Loucy (cell line): Measurements from ENCODE around the gene GTF2A1L.

ENCODE experiments used
- EZH2phosphoT487 ChIP-seq: fragments of 200-600 bp; IDR thresholded peaks from 2 replicates; pipeline ENCODE4 v1.6.1; 2018; ENCODE audit warnings: antibody characterized with exemption, mild to moderate bottlenecking, moderate library complexity, borderline replicate concordance
- TF ChIP-seq, protein P1 (sequence below): fragments of 200-600 bp; sonication (generic); conservative IDR thresholded peaks from 2 replicates; pipeline ENCODE4 v1.5.1; 2014; ENCODE audit warnings: mild to moderate bottlenecking, antibody characterized with exemption, low read length

DNA sequence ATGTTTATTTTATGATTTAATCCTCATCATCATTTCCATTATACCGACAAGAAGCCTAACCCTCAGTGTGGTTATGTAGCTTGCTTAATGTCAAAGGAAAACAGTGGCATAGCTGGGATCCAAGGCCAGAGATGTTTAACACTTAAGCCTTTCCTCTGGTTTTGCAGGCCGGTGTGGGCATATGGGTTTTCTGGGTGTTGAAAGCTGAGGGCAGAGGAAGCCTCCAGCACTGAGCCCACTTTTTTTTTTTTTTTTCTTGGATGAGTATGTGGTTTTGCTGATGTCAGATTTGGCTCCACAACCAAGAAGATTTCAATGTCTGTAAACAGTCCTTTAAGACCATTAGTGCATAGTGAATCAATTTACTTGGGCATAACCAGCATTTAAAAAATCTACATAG lies 96.6 kb downstream of the GTF2A1L start:
- TF ChIP-seq, protein P1, sequence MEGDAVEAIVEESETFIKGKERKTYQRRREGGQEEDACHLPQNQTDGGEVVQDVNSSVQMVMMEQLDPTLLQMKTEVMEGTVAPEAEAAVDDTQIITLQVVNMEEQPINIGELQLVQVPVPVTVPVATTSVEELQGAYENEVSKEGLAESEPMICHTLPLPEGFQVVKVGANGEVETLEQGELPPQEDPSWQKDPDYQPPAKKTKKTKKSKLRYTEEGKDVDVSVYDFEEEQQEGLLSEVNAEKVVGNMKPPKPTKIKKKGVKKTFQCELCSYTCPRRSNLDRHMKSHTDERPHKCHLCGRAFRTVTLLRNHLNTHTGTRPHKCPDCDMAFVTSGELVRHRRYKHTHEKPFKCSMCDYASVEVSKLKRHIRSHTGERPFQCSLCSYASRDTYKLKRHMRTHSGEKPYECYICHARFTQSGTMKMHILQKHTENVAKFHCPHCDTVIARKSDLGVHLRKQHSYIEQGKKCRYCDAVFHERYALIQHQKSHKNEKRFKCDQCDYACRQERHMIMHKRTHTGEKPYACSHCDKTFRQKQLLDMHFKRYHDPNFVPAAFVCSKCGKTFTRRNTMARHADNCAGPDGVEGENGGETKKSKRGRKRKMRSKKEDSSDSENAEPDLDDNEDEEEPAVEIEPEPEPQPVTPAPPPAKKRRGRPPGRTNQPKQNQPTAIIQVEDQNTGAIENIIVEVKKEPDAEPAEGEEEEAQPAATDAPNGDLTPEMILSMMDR, result no peak
- no peak for TF ChIP-seq EZH2phosphoT487
